Right lobe of liver (tissue), 4 donors: ENCODE measurements around the gene CFLAR.

Source experiments
- CTCF ChIP-seq, 4 donors: fragments of 200-600 bp in 3 of 4; fragments of 450-650 bp in 1 of 4; IDR thresholded peaks; one replicate each; pipeline versions ENCODE4 v1.5.1 to v1.8.0; 2016 to 2022; ENCODE audit warnings: antibody characterized with exemption in 4 of 4, mild to moderate bottlenecking in 2 of 4
- POLR2A ChIP-seq: fragments of 450-650 bp; IDR thresholded peaks from one replicate; pipeline ENCODE4 v1.6.1; 2017; ENCODE audit warnings: antibody characterized with exemption, mild to moderate bottlenecking
- donor health status: DM: no; HTN: no; CAD: no.
- donor health status: DM: no; HTN: no; CAD: no.
- donor health status: DM: no; HTN: yes; CAD: no.

GRCh38 chr2:201118121-201118960, 2.4 kb downstream of the CFLAR start:
- TF ChIP-seq CTCF (IDR thresholded peaks at IDR 0.05) (peak; percentile 26 to 51 (median 40)), POLR2A (peak; percentile 63)
